T-helper 17 cell (primary cell): Measurements from ENCODE around the gene DPP4. TPM values are rescaled to one million over a fixed set of nuclear protein-coding genes. Genes with fewer than 3 reads are reported as not detected.

ENCODE experiments used
- ATAC-seq: fragments of 150-1000 bp; cut with Tn5 transposase; 2 replicates; pipeline ENCODE4 v1.10.0; 2021; ENCODE audit warnings: mild to moderate bottlenecking, moderate library complexity
- DNase-seq, 3 donors: peaks; one replicate each; pipeline versions ENCODE4 v3.0.0 to v3.0.0-alpha.2; 2020 to 2021
- H3K9me3 ChIP-seq: one replicate; pipeline ENCODE4 v1.7.0; 2013; ENCODE audit warnings: low read length, mild to moderate bottlenecking; ENCODE audit not compliant: control insufficient read depth, poor library complexity, severe bottlenecking
- H3K27ac Mint-ChIP-seq: one replicate; pipeline ENCODE4 v1.8.0; 2022; ENCODE audit warnings: mild to moderate bottlenecking, moderate library complexity, mixed read lengths
- H3K27me3 Mint-ChIP-seq: one replicate; pipeline ENCODE4 v1.8.0; 2022; ENCODE audit warnings: mixed read lengths
- H3K36me3 Mint-ChIP-seq: one replicate; pipeline ENCODE4 v1.8.0; 2022; ENCODE audit warnings: low read depth, mixed read lengths
- H3K4me1 Mint-ChIP-seq: one replicate; pipeline ENCODE4 v1.8.0; 2022; ENCODE audit warnings: mild to moderate bottlenecking, mixed read lengths
- H3K4me3 Mint-ChIP-seq: one replicate; pipeline ENCODE4 v1.8.0; 2022; ENCODE audit warnings: mild to moderate bottlenecking, moderate library complexity, mixed read lengths
- total RNA-seq, 4 donors: library from RNA in 2 of 4; stranded (reverse) in 2 of 4; gene quantifications; one replicate each; pipeline ENCODE4 v1.2.3 and lab custom pipeline; 2022 to 2026

DPP4 gene
- total RNA-seq, 2 donors from 2014 or later, result 53.6 to 57.3 TPM

DNA sequence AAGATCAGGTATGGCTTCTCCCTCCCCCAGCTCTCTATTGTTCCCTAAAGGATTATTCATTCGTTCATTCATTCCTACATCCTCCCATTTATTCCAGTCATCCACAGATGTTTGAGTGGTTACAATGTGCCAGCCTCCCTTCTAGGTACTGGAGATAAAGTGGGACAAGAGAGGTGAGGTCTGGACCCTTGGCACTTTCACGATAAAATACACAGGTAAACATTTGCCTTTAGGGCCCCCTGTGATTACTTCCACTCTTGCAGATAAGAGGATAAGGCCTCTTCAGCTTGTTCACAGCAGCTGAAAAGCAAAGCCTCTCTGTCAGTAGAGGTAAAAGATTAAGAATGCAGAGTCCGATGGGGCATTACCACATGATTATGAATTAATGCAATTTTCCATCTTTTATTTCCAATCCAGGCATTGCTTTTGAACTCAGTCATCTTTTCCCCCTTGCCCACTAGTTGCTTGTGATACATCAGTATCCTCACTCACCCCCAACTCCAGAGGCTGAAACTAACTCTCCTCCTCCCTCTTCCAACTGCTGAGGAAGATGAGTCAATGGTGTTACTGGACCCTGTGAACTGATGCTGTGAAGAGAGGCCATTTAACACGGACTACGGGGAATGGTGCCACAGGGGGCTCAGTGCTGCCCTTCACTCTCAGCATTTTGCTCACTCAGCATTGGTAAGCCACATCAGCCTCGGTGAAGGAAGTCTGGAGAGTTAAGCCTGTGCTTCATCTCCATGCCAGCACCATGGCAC, 1.1 kb upstream of the DPP4 start:
- H3K4me1 Mint-ChIP-seq, result peaks cover 35% of the 10 kb centered on the region
- no peaks in the 10 kb centered on the region for H3K27me3 Mint-ChIP-seq
- no peak for DNase-seq
- peak overlapping the region; percentile 99 for H3K4me3 Mint-ChIP-seq
- ATAC-seq, result no peak
- peaks cover 5% of the 10 kb centered on the region for H3K9me3 ChIP-seq
- peak overlapping the region; percentile 94 for H3K27ac Mint-ChIP-seq
- peaks cover 9% of the 10 kb centered on the region for H3K36me3 Mint-ChIP-seq

DNA sequence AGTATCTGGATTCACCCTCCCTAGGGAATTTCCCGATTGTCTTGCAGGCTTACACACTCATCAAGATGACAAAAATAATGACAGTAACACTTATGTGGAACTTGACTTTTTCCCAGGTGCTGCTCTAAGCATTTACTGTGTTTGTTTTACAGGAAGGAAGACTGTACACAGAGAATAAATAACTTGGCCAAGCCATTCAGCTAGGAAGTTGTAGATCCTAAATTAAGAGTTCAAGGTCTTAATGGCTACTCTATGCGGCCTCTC, 549 bp upstream of the DPP4 start:
- H3K27me3 Mint-ChIP-seq, result no peaks in the 10 kb centered on the region
- no peak for ATAC-seq
- DNase-seq, result no peak
- H3K27ac Mint-ChIP-seq, result peak overlapping the region; percentile 94
- peak overlapping the region; percentile 99 for H3K4me3 Mint-ChIP-seq
- H3K4me1 Mint-ChIP-seq, result peaks cover 36% of the 10 kb centered on the region
- peaks cover 9% of the 10 kb centered on the region for H3K36me3 Mint-ChIP-seq
- peaks cover 5% of the 10 kb centered on the region for H3K9me3 ChIP-seq

DNA sequence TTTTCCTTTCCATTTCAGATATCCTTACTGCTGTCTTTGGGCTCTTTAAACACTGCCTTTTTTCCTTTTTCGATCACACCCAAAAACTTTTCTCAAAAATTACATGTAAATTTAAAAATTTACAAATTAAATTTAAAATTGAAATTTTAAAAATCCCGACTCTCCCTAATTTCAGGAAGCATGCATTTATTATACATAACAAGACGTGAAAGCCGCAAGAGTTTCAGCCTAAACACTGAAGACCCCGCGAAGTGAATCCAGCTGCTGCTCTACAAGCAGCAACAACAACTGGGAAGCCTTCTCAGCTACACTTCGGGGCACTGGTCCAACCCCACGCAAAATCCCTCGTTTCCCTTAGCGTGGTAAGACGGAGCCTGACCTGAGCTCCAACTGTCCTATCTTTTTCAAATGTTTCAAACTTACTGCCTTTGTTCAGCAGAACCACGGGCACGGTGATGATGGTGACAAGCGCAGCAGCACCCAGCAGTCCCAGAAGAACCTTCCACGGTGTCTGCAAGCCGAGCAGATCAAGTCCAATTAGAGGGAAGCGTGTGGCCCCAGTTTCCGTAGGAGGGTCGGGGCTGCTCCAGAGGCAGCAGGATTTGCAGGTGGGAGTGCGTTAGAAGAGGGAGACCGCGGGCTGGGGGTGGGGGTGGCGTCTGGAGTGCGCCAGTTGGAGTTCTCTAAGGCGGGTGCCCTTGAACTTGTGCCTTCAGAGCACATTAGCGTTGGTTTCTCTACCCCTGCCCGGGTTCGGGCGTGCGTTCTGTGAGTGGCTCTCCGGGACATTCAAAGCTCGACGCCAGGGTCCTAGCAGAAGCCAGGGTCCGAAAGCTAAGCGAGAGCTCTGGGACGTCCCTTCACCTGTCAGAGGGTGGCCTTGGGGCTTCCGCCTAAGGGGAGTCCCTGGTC, 783 bp downstream of the DPP4 start:
- Mint-ChIP-seq H3K4me1 (peaks cover 41% of the 10 kb centered on the region), H3K36me3 (peaks cover 9% of the 10 kb centered on the region), H3K4me3 (peak overlapping the region; percentile 99), H3K27me3 (no peaks in the 10 kb centered on the region), H3K27ac (peak overlapping the region; percentile 94)
- peak in 1 of 3 donors; percentile 4 for DNase-seq
- H3K9me3 ChIP-seq, result peaks cover 2% of the 10 kb centered on the region
- ATAC-seq, result peak; percentile 54

DNA sequence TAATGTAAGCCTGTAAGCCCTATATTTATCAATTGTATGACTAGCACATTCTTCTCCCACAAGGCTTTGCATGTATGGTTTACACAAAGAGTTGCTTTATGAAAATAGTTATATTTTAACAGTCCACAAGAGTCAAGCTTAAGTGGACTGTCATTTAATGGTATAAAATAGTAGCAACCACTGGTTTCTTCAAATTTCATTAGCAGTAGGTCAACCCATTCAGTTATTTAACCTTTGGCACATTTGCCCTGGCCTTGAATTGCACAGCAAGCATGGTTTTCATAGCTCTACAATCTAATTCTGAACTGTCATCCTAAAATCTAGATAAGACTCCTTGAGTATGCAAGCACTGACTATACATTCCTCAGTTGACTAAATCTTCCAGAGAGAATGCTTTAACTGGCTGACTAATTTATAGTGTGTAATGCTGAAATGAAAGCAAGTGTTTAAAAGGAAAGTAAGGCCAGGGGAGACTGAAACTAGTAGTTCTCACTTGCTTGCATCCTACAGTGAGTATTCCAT, 1.8 kb downstream of the DPP4 start:
- DNase-seq, result no peak
- no peak for ATAC-seq
- H3K9me3 ChIP-seq, result no peaks in the 10 kb centered on the region
- Mint-ChIP-seq H3K4me3 (peak overlapping the region; percentile 99), H3K36me3 (peaks cover 9% of the 10 kb centered on the region), H3K4me1 (peaks cover 46% of the 10 kb centered on the region), H3K27ac (peak overlapping the region; percentile 94), H3K27me3 (no peaks in the 10 kb centered on the region)

DNA sequence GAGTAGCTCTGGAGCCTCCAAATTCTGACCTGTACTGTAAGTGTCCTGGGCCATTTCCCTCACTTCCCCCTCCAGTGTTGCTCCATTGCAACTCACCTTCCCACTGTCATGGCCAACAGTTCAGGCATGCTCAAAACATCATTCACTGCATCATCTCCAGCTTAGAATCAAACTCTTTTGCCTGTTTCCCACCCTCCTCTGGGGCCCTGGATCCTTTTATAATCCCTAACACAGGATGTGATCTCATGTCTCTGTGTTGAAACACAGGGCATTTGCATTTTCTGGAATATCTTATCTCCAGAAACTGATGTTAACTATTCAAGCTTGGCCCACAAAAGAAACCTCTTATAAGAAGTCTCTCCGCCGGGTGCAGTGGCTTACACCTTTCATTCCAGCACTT, 3.0 kb downstream of the DPP4 start:
- H3K9me3 ChIP-seq, result no peaks in the 10 kb centered on the region
- no peak for DNase-seq
- ATAC-seq, result no peak
- H3K36me3 Mint-ChIP-seq, result peaks cover 7% of the 10 kb centered on the region
- peak overlapping the region; percentile 39 for H3K4me3 Mint-ChIP-seq
- peak overlapping the region; percentile 48 for H3K27ac Mint-ChIP-seq
- peaks cover 53% of the 10 kb centered on the region for H3K4me1 Mint-ChIP-seq
- no peaks in the 10 kb centered on the region for H3K27me3 Mint-ChIP-seq

DNA sequence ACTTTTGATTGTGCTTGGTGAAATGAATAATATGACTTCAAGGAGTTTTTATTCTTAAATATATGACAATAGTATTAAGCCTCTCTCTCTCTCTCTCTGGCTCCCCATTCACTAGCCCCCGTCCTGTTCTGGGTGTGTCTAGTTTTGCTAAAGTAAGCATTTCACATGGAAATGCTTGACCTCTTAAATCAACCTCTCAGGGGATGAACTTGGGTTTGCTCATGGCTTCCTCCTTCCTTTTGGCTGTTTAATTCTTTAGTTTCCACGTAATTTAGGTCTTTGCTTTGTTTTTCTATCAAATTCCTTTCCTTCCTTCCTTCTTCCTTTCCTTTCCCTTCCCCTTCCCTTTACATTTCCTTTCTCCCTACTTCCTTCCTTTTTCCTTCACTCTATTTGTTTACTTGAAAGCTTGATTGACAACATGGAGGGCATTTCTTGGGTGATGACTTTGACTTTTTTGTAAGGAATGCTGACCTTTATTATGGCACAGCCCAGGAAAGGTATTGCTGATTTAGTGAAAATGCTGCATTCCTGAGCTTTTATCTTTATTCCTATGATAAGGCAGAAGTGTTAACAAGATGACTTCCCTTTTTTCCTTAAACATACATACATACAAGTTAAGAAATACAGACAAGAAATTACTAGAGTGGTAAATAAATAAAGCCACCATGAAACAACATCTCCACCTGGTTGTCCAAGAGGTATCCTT, 3.6 kb downstream of the DPP4 start:
- H3K27me3 Mint-ChIP-seq, result no peaks in the 10 kb centered on the region
- peaks cover 7% of the 10 kb centered on the region for H3K36me3 Mint-ChIP-seq
- H3K9me3 ChIP-seq, result no peaks in the 10 kb centered on the region
- H3K4me3 Mint-ChIP-seq, result peak overlapping the region; percentile 8
- peak overlapping the region; percentile 48 for H3K27ac Mint-ChIP-seq
- ATAC-seq (no peak), DNase-seq (no peak)
- H3K4me1 Mint-ChIP-seq, result peaks cover 54% of the 10 kb centered on the region

DNA sequence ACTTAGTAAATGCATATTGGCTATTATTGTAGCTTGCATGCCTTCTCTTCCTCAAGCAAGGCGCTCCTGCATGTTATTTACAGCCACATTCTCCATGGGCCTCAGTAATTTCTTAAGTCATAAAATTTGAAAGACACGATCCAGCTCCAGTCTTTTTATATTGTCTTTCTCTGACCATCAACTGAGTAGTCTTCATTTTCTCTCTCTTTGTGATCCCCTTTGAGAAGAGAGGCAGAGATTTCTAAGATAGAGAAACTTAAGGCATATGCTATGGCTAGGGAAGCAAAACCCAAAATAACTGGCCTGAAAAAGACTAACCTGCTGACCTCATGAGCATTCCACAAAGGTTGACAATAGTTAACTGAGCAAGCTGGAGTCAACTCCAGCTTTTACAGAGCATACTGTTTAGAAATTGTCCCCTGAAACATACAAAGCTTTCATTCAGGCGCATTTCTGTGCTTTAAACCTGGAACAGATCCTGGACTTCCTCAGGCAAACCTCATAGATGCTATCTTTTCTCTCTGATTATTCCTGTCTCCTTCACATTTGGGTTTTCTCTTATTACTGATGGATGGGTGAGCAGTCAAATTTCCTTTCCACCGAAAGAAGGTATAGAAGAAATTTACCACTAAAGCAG, 4.6 kb downstream of the DPP4 start:
- H3K4me3 Mint-ChIP-seq, result peak overlapping the region; percentile 31
- no peak for DNase-seq
- H3K9me3 ChIP-seq, result no peaks in the 10 kb centered on the region
- peaks cover 7% of the 10 kb centered on the region for H3K36me3 Mint-ChIP-seq
- H3K27me3 Mint-ChIP-seq, result no peaks in the 10 kb centered on the region
- peaks cover 52% of the 10 kb centered on the region for H3K4me1 Mint-ChIP-seq
- H3K27ac Mint-ChIP-seq, result peak overlapping the region; percentile 16
- no peak for ATAC-seq

DNA sequence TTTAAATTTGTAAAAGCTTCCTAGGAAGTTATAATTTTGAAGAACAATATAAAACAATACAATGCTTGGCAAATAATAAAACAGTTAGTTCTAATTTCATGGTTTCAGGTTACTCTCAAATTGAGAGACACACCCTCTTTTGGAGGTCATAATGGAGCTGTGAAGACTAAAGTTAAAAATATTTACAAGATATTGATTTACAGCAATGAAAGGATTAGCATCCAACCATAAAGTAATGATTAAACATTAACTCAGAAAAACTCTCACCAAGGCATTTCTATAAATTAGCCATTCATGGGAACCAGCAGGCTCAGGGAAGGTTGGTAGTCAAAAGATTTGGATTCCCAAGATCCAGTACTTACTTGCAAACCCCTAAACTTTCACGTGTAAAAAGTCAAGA, 6.4 kb downstream of the DPP4 start:
- ATAC-seq (no peak), DNase-seq (no peak)
- Mint-ChIP-seq H3K4me3 (no peak overlapping the region), H3K36me3 (peaks cover 5% of the 10 kb centered on the region), H3K4me1 (peaks cover 58% of the 10 kb centered on the region), H3K27me3 (no peaks in the 10 kb centered on the region), H3K27ac (peak overlapping the region; percentile 42)
- H3K9me3 ChIP-seq, result no peaks in the 10 kb centered on the region

DNA sequence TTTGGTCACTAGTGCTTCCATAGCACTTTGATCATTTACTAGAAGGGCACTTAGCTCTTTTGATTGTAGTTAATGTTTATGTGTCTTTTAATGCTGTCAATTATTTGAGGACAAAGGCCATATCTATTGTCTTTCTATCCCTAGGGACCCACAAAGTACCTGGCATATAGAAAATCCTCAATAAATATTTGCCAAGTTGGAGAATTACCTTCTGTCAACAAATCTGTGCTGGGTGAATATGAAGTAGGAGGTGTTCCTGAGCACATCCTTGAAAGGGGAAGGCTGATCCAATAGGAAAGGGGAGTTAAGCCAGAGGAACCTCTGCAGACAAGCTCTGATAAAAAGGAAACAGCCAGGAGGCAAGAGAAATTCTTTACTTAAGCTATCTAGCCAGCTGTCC, 8.2 kb downstream of the DPP4 start:
- Mint-ChIP-seq H3K36me3 (peaks cover 8% of the 10 kb centered on the region), H3K4me1 (peaks cover 53% of the 10 kb centered on the region), H3K27me3 (no peaks in the 10 kb centered on the region), H3K4me3 (no peak overlapping the region), H3K27ac (peak overlapping the region; percentile 99)
- DNase-seq (no peak), ATAC-seq (no peak)
- no peaks in the 10 kb centered on the region for H3K9me3 ChIP-seq

DNA sequence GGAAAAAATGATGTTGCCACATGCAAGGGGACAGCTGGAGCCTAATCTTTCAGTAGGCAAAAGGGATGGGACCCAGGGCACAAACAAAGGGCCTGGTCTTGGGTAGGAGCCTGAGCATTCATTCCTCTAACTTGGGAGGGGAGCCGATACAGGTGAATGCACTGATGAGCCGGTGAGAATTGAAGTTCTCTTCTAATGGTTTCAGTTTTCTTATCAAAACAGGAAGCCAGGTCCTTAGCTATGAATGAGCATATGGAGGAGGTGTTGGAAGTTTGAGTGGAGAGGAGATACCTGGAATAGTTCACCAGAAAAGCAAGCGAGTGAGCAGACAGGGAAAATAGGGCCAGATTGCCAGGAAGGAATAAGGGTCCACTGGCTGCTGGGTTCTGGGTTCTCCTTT, 10.1 kb downstream of the DPP4 start:
- Mint-ChIP-seq H3K27ac (peak overlapping the region; percentile 99), H3K4me1 (peaks cover 53% of the 10 kb centered on the region), H3K4me3 (peak overlapping the region; percentile 95), H3K27me3 (no peaks in the 10 kb centered on the region), H3K36me3 (peaks cover 3% of the 10 kb centered on the region)
- no peaks in the 10 kb centered on the region for H3K9me3 ChIP-seq
- ATAC-seq (peak; percentile 71), DNase-seq (no peak)

DNA sequence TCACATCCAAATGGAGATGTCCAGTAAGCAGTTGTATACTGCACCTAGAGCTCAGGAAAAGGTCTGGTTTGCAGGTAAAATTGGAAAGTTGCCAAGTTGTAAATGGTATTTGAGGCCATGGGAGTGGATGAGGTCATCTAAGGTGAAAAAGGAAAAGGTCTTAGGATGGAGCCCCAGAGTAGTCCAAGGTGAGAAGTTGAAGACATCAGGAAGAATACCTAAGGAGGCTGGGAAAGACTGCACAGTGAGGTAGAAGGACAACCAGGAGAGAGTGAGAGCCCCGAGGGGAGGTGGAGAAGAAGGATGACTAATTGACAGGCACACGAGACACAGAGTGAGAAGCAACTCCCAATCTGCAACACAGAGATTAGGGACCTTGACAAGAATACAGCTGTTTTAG, 10.7 kb downstream of the DPP4 start:
- DNase-seq, result no peak
- Mint-ChIP-seq H3K4me3 (peak overlapping the region; percentile 95), H3K4me1 (peaks cover 52% of the 10 kb centered on the region), H3K36me3 (peaks cover 3% of the 10 kb centered on the region), H3K27me3 (no peaks in the 10 kb centered on the region), H3K27ac (peak overlapping the region; percentile 99)
- H3K9me3 ChIP-seq, result no peaks in the 10 kb centered on the region
- peak; percentile 40 for ATAC-seq

DNA sequence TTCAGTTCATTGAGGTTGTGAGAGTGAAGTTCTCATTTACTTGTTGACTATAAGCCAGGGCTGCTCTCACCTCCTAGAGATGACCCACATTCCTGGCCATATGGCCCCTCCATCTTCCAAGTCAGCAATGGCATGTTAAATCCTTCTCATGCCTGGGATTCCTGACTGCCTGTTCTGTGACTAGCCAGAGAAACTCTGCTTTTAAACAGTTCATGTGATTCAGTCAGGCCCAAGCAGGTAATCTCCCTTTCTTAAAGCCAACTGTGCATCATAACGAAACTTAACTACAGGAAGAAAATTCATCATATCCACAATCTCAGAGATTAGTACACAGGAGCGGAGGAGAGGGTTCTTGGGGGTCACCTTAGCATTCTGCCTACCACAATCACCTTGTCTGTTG, 11.5 kb downstream of the DPP4 start:
- peak overlapping the region; percentile 99 for H3K27ac Mint-ChIP-seq

More for the DNA sequence above, 11.5 kb downstream of the DPP4 start:
- Mint-ChIP-seq H3K27me3 (no peaks in the 10 kb centered on the region), H3K4me3 (peak overlapping the region; percentile 95), H3K36me3 (peaks cover 3% of the 10 kb centered on the region), H3K4me1 (peaks cover 53% of the 10 kb centered on the region)
- no peaks in the 10 kb centered on the region for H3K9me3 ChIP-seq
- ATAC-seq (no peak), DNase-seq (no peak)
